HG03280 (cell line): Measurements from ENCODE around the gene TMEM214.

ENCODE experiments used
- ATAC-seq: cut with Tn5 transposase; IDR thresholded peaks from one replicate; pipeline ENCODE4 v1.9.1; 2021; ENCODE audit warnings: mild to moderate bottlenecking, moderate library complexity; ENCODE audit not compliant: unreplicated experiment

The TMEM214 gene

GRCh38 chr2:27009716-27010115 lies 23.0 kb upstream of the TMEM214 start:
- ATAC-seq: no peak

GRCh38 chr2:27010139-27010538 lies 22.6 kb upstream of the TMEM214 start:
- ATAC-seq: no peak

- no peak for ATAC-seq
Observed at GRCh38 chr2:27013738-27014137, 19.0 kb upstream of the TMEM214 start.

DNA sequence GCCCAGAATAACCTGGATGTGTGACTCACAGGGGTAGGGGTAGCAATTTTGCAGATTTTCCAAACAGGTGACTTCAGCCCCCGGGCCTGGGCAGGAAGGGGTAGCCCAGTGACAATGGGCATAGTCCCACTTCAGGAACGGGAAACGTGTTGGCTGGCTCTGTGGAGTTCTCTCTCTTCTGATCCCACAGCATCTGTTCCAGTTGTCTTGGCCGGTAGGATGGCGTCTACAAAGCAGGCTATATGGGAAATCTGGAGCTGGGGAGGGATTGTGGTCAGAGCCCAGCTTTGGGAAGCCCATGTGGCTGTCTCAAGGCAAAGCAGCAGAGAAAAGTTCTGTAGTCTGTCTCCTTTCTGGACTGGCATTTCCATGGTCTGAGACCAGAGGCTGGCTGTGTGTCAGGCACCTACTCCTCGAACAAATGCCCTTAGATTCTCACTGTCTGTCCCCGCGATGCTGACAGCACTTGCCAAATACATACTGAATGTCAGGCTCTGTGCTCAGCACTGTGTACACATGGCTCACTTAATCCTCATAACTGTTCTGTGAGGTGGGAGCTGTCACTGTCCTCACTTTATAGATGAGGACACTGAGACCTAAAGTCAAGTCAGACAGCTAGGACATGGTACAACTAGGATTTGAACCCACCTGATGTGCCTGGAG lies 17.9 kb upstream of the TMEM214 start:
- no peak for ATAC-seq

DNA sequence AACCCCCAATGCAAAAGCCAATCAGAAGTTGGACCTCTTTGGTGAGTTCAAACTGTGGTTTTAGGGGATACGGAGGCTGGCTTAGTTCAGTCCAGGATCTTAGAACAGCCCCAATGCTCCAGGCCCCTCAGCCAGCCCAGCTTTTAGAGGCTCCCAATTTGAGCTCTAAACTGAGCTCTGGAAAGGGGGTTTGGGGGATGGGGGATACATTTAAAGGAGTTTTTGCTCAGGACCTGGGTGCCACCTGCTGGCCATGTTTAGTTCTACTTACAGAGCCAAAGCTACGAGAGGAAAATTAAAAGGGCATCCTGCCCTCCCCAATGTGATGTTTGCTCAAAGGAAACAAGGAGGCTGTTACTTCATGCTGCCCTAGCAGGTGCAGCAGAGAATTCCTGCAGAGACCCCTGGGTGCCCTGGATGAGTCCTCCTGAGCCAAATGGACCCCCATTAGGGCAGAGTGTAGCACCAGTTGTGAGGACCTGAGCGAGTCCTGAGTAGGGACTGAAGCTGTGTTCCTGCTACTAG lies 15.9 kb upstream of the TMEM214 start:
- no peak for ATAC-seq

GRCh38 chr2:27018142-27018541 lies 14.6 kb upstream of the TMEM214 start:
- no peak for ATAC-seq

GRCh38 chr2:27019459-27019858 lies 13.3 kb upstream of the TMEM214 start:
- no peak for ATAC-seq

GRCh38 chr2:27019931-27020855 lies 12.6 kb upstream of the TMEM214 start:
- ATAC-seq: no peak

DNA sequence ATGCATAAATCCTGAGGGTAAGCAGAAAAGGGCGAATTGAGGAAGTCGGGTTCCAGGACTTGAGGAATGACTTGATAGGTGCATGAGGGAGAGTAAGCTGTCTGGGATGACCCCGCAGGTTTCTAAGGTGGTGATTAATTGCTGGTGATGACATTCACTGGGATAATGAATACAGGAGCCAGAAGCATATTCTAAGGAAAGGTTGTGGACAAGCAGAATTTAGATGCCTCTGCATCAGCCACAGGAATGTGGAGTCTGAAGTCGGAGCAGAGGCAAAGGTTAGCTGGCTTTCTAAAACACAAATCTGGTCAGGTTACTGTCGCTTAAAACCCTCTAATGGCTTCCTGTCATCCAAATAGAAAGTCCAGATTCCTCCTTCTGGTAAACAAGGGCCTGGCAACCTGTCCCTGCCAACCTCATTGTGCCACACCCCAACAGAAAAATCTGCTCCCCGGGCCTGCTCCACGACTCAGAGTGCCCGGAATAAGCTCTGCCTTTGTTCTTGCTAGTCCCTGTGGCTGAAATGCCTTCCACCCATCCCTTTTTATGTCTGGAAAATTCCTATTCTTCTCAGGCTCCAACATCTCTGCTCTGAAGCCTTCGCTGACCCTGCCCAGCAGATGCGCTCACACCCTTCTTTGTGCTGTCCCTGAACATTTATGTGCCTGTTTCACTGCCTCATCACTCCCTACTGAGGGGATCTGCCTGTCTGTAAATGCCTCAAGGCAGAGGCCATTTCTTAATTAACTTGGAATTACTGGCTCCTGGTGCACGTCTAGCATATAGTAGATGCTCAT lies 11.3 kb upstream of the TMEM214 start:
- no peak for ATAC-seq

- ATAC-seq: no peak
Observed at GRCh38 chr2:27023740-27024139, 9.0 kb upstream of the TMEM214 start.

DNA sequence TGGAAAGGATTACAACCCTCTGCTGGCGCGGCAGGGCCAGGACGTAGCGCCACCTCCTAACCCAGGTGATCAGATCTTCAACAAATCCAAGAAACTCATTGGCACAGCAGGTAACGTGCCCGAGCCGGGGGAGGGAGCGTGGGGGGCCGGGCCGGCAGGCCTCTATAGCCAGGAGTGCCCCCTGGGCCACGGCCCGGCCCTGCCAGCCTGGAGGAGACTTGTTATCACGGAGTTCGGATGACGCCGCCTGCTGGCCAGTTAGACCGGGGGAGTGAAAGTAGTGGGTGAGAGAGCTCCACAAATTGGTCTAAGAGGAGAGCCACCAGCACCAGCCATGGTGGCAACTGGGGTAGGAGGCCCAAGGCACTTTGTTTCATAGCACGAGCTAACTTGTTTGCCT lies 8.6 kb upstream of the TMEM214 start:
- ATAC-seq: no peak

- ATAC-seq: no peak
Observed at GRCh38 chr2:27024812-27025211, 8.0 kb upstream of the TMEM214 start.

DNA sequence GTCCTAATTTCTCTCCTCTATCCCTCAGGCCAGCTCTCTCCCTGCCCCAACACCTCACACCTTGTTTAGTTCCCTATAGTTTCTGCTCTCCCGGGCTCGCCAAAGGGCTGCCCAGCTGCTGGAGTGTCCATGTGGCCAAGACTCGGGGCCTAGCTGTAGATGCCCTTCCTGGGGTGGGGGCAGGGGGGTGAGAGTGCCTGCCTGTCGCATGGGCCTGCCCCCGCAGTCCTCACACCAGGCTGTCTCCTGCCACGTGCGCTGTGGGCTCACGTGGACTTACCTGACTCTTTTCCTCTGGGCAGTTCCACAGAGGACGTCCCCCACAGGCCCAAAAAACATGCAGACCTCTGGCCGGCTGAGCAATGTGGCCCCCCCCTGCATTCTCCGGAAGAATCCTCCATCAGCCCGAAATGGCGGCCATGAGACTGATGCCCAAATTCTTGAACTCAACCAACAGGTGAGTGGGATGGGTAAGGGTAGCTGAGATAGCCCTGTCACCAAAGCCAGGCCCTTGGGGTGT lies 7.4 kb upstream of the TMEM214 start:
- ATAC-seq: no peak

DNA sequence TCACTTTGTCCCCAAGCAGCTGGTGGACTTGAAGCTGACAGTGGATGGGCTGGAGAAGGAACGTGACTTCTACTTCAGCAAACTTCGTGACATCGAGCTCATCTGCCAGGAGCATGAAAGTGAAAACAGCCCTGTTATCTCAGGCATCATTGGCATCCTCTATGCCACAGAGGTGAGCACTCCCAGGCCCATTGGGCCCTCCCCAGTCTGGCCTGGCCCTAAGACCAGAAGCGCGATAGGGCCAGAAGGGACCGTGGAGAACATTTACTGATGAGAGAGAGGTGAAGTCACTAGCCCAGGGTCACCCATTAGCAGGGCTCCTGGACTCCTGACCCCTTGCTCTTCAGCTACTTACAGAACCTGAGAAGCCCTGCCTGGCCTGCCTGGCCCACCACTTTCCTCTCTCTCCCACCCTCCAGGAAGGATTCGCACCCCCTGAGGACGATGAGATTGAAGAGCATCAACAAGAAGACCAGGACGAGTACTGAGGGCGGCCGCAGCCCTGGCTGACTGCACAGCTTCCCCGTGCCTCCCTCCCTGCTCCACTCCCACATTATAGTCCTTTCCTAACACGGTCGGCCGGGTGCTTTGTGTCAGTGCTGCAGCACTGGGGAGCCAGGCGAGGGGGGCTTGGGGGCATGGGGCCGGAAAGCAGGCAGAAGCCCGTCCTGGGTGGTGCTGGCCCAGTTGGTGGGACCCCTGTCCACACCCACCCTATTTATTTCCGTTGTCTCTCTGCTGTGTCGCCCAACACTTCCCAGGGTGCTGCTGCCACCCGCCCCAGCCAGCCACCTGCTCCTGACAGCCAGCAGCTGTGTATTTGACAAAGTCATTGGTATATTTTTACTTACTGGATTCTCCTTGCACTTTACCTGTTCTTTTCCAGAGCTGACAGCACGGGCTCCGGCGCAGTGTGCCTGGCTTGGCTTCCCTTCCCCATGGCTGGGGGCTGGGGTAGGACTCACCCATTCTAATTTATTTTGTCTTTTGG lies 6.6 kb upstream of the TMEM214 start:
- no peak for ATAC-seq

DNA sequence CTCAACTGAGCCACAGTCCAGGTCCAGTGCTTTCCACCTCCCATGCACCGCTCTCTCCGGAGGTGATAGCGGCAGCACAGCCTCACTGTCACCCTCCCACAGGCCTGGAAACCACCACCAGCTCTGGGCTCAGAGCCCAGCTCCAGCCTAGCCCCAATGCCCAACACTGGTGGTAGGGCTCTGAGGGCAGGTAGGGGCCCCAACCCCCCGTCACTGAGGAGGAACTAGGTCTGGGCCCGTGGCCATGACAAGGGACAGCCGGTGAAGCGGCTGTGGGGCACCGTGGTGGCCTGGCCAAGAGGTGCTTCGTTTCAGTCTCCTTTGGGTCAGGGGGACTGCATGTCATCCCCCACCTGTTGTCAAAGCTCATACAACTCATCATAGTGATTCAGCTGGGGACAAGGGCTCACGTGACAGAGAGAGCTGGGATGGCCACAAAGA lies 5.5 kb upstream of the TMEM214 start:
- no peak for ATAC-seq

GRCh38 chr2:27029051-27029450 lies 3.7 kb upstream of the TMEM214 start:
- no peak for ATAC-seq

- ATAC-seq: no peak
Observed at GRCh38 chr2:27033253-27033852, 588 bp downstream of the TMEM214 start.

GRCh38 chr2:27038012-27038411 lies 5.2 kb downstream of the TMEM214 start:
- no peak for ATAC-seq

GRCh38 chr2:27038631-27039339 lies 6.0 kb downstream of the TMEM214 start:
- no peak for ATAC-seq
